Measurements from ENCODE around the gene EPHB2.
"Not testable (repeated sequence)": the region's sequence is repeated elsewhere in the genome, so short reads cannot be mapped to it uniquely, and the experiment has no call there.

Gene EPHB2

GRCh38 chr1:22843441-22844183, 133.0 kb downstream of the EPHB2 start:
- DNase-seq, result not testable (repeated sequence)

- DNase-seq, result no peak
Measured at GRCh38 chr1:22844621-22845020, 134.0 kb downstream of the EPHB2 start.

- no peak for DNase-seq
Measured at GRCh38 chr1:22845398-22845935, 134.8 kb downstream of the EPHB2 start.

GRCh38 chr1:22846458-22846857, 135.8 kb downstream of the EPHB2 start:
- peak; percentile 26 for DNase-seq

- DNase-seq, result no peak
Measured at GRCh38 chr1:22847249-22847648, 136.6 kb downstream of the EPHB2 start.

- DNase-seq, result no peak
Measured at GRCh38 chr1:22847709-22848108, 137.1 kb downstream of the EPHB2 start.

- no peak for DNase-seq
Measured at GRCh38 chr1:22848405-22848804, 137.8 kb downstream of the EPHB2 start.

GRCh38 chr1:22849770-22850169, 139.1 kb downstream of the EPHB2 start:
- DNase-seq, result no peak

GRCh38 chr1:22850281-22850680, 139.6 kb downstream of the EPHB2 start:
- DNase-seq, result no peak

- DNase-seq, result no peak
Measured at GRCh38 chr1:22850681-22851080, 140.0 kb downstream of the EPHB2 start.

GRCh38 chr1:22851517-22851916, 140.9 kb downstream of the EPHB2 start:
- DNase-seq, result no peak

- no peak for DNase-seq
Measured at GRCh38 chr1:22852144-22852655, 141.6 kb downstream of the EPHB2 start.

- no peak for DNase-seq
Measured at GRCh38 chr1:22853651-22854185, 143.1 kb downstream of the EPHB2 start.

- DNase-seq, result no peak
Measured at GRCh38 chr1:22854688-22855565, 144.3 kb downstream of the EPHB2 start.

GRCh38 chr1:22855668-22856606, 145.3 kb downstream of the EPHB2 start:
- DNase-seq, result no peak

GRCh38 chr1:22857661-22858060, 147.0 kb downstream of the EPHB2 start:
- DNase-seq, result no peak

- no peak for DNase-seq
Measured at GRCh38 chr1:22860414-22860800, 149.8 kb downstream of the EPHB2 start.

GRCh38 chr1:22860883-22861385, 150.3 kb downstream of the EPHB2 start:
- no peak for DNase-seq

GRCh38 chr1:22861764-22862440, 151.3 kb downstream of the EPHB2 start:
- peak; percentile 46 for DNase-seq

GRCh38 chr1:22862752-22863151, 152.1 kb downstream of the EPHB2 start:
- DNase-seq, result no peak

GRCh38 chr1:22863766-22864165, 153.1 kb downstream of the EPHB2 start:
- no peak for DNase-seq
